Adipocyte (in vitro differentiated cells): Measurements from ENCODE around the gene TESK1.
A peak's percentile ranks its signal among the peaks of the same experiment; 100 is the strongest.
"Not testable (repeated sequence)": the region's sequence is repeated elsewhere in the genome, so short reads cannot be mapped to it uniquely, and the experiment has no call there.

Source experiments
- DNase-seq: peaks from one replicate; pipeline ENCODE4 v3.0.0-alpha.2; 2015; ENCODE audit warnings: low read depth
- H3K27me3 ChIP-seq: replicated peaks from 2 replicates; pipeline ENCODE4 v1.7.0; 2013; ENCODE audit warnings: mild to moderate bottlenecking, low read length, moderate library complexity; ENCODE audit not compliant: control insufficient read depth, insufficient read depth
- H3K36me3 ChIP-seq: 2 replicates; pipeline ENCODE4 v1.7.0; 2013; ENCODE audit warnings: low read length, mild to moderate bottlenecking, moderate library complexity; ENCODE audit not compliant: control insufficient read depth, insufficient read depth, severe bottlenecking
- H3K4me1 ChIP-seq: 2 replicates; pipeline ENCODE4 v1.7.0; 2013; ENCODE audit warnings: mild to moderate bottlenecking, low read length, moderate library complexity; ENCODE audit not compliant: control insufficient read depth, insufficient read depth
- H3K4me3 ChIP-seq: 2 replicates; pipeline ENCODE4 v1.7.0; 2013; ENCODE audit warnings: mild to moderate bottlenecking, low read length, moderate library complexity
- H3K9ac ChIP-seq: 2 replicates; pipeline ENCODE4 v1.7.0; 2013; ENCODE audit warnings: mild to moderate bottlenecking, low read length, moderate library complexity
- H3K9me3 ChIP-seq: 2 replicates; pipeline ENCODE4 v1.7.0; 2013; ENCODE audit warnings: mild to moderate bottlenecking, low read length, moderate library complexity; ENCODE audit not compliant: control insufficient read depth

The TESK1 gene

DNA sequence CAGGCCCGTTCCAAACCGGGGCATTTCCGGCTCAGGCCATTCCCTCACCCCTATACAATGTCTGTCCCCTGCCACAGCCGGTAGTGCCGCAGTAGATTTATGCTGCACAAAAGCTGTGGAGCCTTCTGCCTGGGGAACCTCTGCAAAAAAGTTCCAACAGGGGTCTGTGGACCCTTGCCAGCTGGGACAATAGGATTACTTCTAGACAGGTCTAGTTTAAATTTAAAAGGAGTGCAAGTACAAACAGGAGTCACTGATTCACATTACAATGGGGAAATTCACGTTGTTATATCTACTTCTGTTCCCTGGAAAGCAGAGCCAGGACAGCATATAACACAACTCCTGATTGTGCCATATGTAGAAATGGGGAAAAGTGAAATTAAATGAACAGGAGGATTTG is 21.5 kb upstream of the TESK1 start:
- H3K9me3 ChIP-seq = not testable (repeated sequence)

DNA sequence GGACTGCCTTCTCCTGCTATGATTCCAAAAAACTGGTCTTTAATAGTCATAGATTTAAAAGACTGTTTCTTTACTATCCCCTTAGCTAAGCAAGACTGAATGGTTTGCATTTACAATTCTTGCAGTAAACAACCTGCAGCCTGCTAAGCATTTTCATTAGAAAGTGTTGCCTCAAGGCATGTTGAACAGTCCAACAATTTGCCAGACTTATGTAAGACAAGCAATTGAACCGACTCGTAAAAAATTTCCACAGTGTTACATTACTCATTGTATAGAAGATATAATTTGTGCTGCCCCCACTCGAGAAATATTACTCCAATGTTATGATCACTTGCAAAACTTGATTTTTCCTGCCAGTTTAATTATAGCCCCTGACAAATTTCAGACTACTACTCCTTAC is 20.4 kb upstream of the TESK1 start:
- not testable (repeated sequence) for H3K4me1 ChIP-seq, H3K9me3 ChIP-seq, H3K36me3 ChIP-seq

More for the DNA sequence above, 21.5 kb upstream of the TESK1 start:
- not testable (repeated sequence) for DNase-seq, H3K36me3 ChIP-seq, H3K4me3 ChIP-seq, H3K4me1 ChIP-seq, H3K9ac ChIP-seq, H3K27me3 ChIP-seq

GRCh38 chr9:35588506-35588905 is 16.6 kb upstream of the TESK1 start:
- not testable (repeated sequence) for H3K36me3 ChIP-seq, DNase-seq, H3K4me1 ChIP-seq, H3K4me3 ChIP-seq, H3K9ac ChIP-seq, H3K27me3 ChIP-seq
- peaks cover 12% of the 10 kb centered on the region for H3K9me3 ChIP-seq

More for the DNA sequence above, 20.4 kb upstream of the TESK1 start:
- not testable (repeated sequence) for H3K9ac ChIP-seq, H3K27me3 ChIP-seq, H3K4me3 ChIP-seq, DNase-seq

DNA sequence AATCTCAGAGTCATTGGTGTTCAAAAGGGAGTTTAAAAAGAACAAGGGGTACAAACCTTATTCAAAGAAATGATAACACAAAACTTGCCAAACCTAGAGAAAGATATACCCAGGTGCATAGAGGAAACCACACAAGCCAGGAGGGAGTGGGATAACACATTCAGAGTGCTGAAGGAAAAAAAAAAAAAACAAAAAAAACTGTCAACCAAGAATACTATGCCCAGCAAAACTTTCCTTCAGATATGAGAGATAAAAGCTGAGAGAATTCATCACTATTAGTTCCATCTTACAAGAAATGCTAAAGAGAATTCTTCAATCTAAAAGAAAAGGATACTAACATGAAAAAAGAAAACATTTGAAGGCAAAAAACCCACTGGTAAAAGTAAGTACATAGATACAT is 11.5 kb upstream of the TESK1 start:
- H3K27me3 ChIP-seq = no peaks in the 10 kb centered on the region
- H3K4me1 ChIP-seq = no peaks in the 10 kb centered on the region
- no peak overlapping the region for H3K4me3 ChIP-seq
- no peaks in the 10 kb centered on the region for H3K36me3 ChIP-seq
- peaks cover 23% of the 10 kb centered on the region for H3K9me3 ChIP-seq
- no peak overlapping the region for H3K9ac ChIP-seq
- DNase-seq = no peak

GRCh38 chr9:35594471-35594870 is 10.6 kb upstream of the TESK1 start:
- no peak overlapping the region for H3K4me3 ChIP-seq
- H3K27me3 ChIP-seq = no peaks in the 10 kb centered on the region
- no peak for DNase-seq
- H3K9me3 ChIP-seq = peaks cover 23% of the 10 kb centered on the region
- H3K36me3 ChIP-seq = no peaks in the 10 kb centered on the region
- no peak overlapping the region for H3K9ac ChIP-seq
- no peaks in the 10 kb centered on the region for H3K4me1 ChIP-seq

DNA sequence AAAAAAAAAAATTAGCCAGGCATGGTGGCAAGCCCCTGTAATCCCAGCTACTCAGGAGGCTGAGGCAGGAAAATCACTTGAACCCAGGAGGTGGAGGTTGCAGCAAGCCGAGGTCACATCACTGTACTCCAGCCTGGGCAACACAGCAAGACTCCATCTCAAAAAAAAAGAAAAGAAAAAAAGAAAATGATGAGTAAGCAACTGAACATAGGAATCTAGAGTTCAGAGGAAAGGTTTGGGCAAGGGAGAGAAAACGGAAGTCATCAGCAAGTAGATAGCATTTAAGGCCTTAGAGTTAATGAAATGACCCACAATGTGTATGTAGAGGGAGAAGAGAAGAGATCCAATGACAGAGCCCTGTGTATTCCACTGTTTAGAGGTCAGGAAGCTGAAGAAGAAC is 8.2 kb upstream of the TESK1 start:
- not testable (repeated sequence) for DNase-seq, H3K4me3 ChIP-seq, H3K4me1 ChIP-seq, H3K36me3 ChIP-seq, H3K27me3 ChIP-seq, H3K9ac ChIP-seq
- H3K9me3 ChIP-seq = peaks cover 23% of the 10 kb centered on the region

GRCh38 chr9:35598866-35599590 is 6.0 kb upstream of the TESK1 start:
- H3K4me3 ChIP-seq = no peak overlapping the region
- H3K27me3 ChIP-seq = no peaks in the 10 kb centered on the region
- peaks cover 13% of the 10 kb centered on the region for H3K4me1 ChIP-seq
- DNase-seq = no peak
- H3K9me3 ChIP-seq = peaks cover 7% of the 10 kb centered on the region
- no peak overlapping the region for H3K9ac ChIP-seq
- H3K36me3 ChIP-seq = no peaks in the 10 kb centered on the region

DNA sequence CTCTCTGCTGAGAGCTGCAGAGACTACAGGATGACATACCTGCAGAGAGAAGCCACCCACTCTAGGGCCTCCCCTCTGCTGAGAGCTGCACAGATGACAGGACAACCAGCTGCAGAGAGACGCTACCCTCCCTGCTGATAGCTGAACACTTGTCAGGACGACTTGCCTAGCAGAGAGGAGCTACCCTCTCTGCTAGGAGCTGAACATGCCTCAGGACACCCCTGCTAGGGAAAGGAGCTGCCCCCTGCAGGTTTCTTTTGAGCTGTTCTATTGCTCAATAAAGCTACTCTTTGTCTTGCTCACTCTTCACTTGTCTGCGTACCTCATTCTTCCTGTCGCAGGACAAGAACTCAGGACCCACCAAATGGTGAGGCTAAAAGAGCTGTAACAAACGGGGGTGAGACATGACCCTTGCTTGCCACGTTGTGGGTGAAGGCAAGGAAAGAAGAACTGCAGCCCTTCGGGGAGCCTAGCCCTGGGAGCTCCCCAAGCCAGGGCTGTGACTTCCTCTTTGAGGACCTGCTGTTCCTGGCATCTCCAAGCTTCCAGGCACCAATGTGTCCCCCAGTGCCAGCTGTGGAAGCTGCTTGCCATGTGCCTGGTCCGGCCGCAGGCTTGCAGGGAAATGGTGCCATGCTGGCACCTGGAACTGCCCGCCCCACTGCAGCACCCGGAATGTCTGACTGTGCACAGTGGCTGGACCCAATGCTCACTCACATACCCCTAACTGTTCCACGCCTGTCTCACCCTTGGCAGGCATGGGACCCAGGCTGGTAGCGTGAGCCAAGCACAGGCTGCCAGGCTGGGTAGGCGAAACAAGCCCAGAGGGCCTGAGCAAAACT is 5.1 kb upstream of the TESK1 start:
- no peaks in the 10 kb centered on the region for H3K36me3 ChIP-seq
- no peak overlapping the region for H3K9ac ChIP-seq
- H3K9me3 ChIP-seq = no peaks in the 10 kb centered on the region
- no peak overlapping the region for H3K4me3 ChIP-seq
- no peaks in the 10 kb centered on the region for H3K27me3 ChIP-seq
- peaks cover 20% of the 10 kb centered on the region for H3K4me1 ChIP-seq
- DNase-seq = no peak

DNA sequence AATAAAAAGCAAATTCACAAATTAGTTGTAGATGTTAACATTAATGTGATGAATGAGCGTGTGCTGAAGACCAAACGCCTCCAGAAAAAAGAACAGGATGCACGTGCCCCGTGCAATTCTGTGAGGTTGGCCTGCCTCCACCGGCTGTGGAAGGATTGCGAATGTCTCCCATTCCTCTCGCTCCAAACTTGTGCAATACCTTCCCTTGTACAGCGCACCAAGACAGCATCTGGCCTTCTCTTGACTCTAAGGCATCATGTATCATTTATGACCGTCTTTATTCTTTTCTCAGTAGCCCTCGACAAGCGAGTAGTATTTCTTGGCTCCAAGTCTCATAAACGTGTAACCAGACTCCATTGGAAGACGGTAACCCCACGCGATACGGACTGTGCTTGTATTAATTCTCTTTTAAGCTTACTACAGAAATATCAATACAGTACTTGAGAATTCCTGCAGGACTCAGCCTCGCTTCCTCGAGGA is 1.5 kb upstream of the TESK1 start:
- H3K36me3 ChIP-seq = peaks cover 15% of the 10 kb centered on the region
- peaks cover 32% of the 10 kb centered on the region for H3K4me1 ChIP-seq
- H3K9me3 ChIP-seq = no peaks in the 10 kb centered on the region
- H3K4me3 ChIP-seq = peak overlapping the region; percentile 83
- H3K9ac ChIP-seq = peak overlapping the region; percentile 89
- no peaks in the 10 kb centered on the region for H3K27me3 ChIP-seq
- DNase-seq = peak; percentile 93

- H3K27me3 ChIP-seq = no peaks in the 10 kb centered on the region
- peaks cover 20% of the 10 kb centered on the region for H3K36me3 ChIP-seq
- peak overlapping the region; percentile 89 for H3K9ac ChIP-seq
- H3K4me3 ChIP-seq = peak overlapping the region; percentile 83
- no peaks in the 10 kb centered on the region for H3K9me3 ChIP-seq
- peak; percentile 100 for DNase-seq
- peaks cover 32% of the 10 kb centered on the region for H3K4me1 ChIP-seq
Observed at GRCh38 chr9:35603986-35604577, 980 bp upstream of the TESK1 start.
